A549 (cell line): ENCODE results near the gene NUP214. TPM values are rescaled to one million over a fixed set of nuclear protein-coding genes. Genes with fewer than 3 reads are reported as not detected.

Experiments used
- ATAC-seq, 2 experiments: fragments of 200-7000 bp in 1 of 2; fragments of >200 bp in 1 of 2; cut with Nextera tagmentation in 1 of 2; cut with Tn5 transposase in 1 of 2; 3 replicates each; pipeline versions ENCODE4 v1.8.0 to v1.9.1; 2018 to 2020; ENCODE audit warnings: mild to moderate bottlenecking in 1 of 2, moderate library complexity in 1 of 2
- CTCF ChIA-PET: fragments of 300-600 bp; sonication (Branson Sonifier 250); formaldehyde crosslinking; extraction: SDS; loops from one replicate; lab custom pipeline; 2021; ENCODE audit warnings: antibody characterized with exemption, inconsistent platforms; lab: Yijun Ruan, JAX
- POLR2A ChIA-PET: fragments of 350-600 bp; formaldehyde crosslinking; extraction: SDS; loops from one replicate; lab custom pipeline; 2021; ENCODE audit warnings: antibody characterized with exemption, inconsistent platforms; lab: Yijun Ruan, JAX
- DNase-seq, 2 experiments: peaks; one replicate each; pipeline versions ENCODE4 v3.0.0 to v3.0.0-alpha.2; 2011 to 2016; ENCODE audit warnings: low read depth in 1 of 2, low spot score in 1 of 2
- FAIRE-seq: peaks from 2 replicates; lab custom pipeline; 2011; peaks lifted over from hg19 to GRCh38; lab: Jason Lieb, UNC
- H3K27ac ChIP-seq, 2 experiments: fragments of >200 bp; sonication (Bioruptor Twin); formaldehyde crosslinking; 3 replicates each; pipeline ENCODE4 v1.5.1; 2016 to 2017
- H3K4me1 ChIP-seq: fragments of >200 bp; sonication (Bioruptor Twin); formaldehyde crosslinking; 3 replicates; pipeline ENCODE4 v1.6.1; 2016
- H3K4me2 ChIP-seq: fragments of >200 bp; sonication (Bioruptor Twin); formaldehyde crosslinking; 3 replicates; pipeline ENCODE4 v1.6.1; 2016
- H3K4me3 ChIP-seq: fragments of >200 bp; sonication (Bioruptor Twin); formaldehyde crosslinking; 3 replicates; pipeline ENCODE4 v1.5.1; 2016
- H3K9me3 ChIP-seq: fragments of >200 bp; sonication (Bioruptor Twin); formaldehyde crosslinking; 3 replicates; pipeline ENCODE4 v1.6.1; 2016
- BCL3 ChIP-seq: fragments of >200 bp; sonication (Bioruptor Twin); formaldehyde crosslinking; IDR thresholded peaks from 3 replicates; pipeline ENCODE4 v1.6.1; 2016
- CHD2 ChIP-seq: fragments of 150-350 bp; IDR thresholded peaks from 2 replicates; pipeline ENCODE4 v1.6.1; 2014; ENCODE audit warnings: low read length; ENCODE audit not compliant: partially characterized antibody
- CHD4 ChIP-seq: fragments of 200-600 bp; sonication (generic); IDR thresholded peaks from 2 replicates; pipeline ENCODE4 v1.6.1; 2016; ENCODE audit warnings: antibody characterized with exemption, mild to moderate bottlenecking, borderline replicate concordance
- CTCF ChIP-seq: fragments of >200 bp; sonication (Bioruptor Twin); formaldehyde crosslinking; IDR thresholded peaks from 3 replicates; pipeline ENCODE4 v1.5.1; 2016
- EHF ChIP-seq: fragments of 250-450 bp; sonication (Bioruptor Pico); IDR thresholded peaks from 2 replicates; pipeline ENCODE4 v1.5.0; 2020; ENCODE audit warnings: mild to moderate bottlenecking
- ELK1 ChIP-seq: fragments of 150-350 bp; IDR thresholded peaks from 2 replicates; pipeline ENCODE4 v1.6.1; 2014; ENCODE audit warnings: low read depth, mild to moderate bottlenecking, low read length
- EP300 ChIP-seq, 2 experiments: fragments of >200 bp; sonication (Bioruptor Twin); formaldehyde crosslinking; IDR thresholded peaks; 2 replicates in 1 of 2; 3 replicates in 1 of 2; pipeline ENCODE4 v1.6.1; 2016 to 2017
- ESRRA ChIP-seq: fragments of 150-350 bp; IDR thresholded peaks from 2 replicates; pipeline ENCODE4 v1.6.1; 2014; ENCODE audit warnings: mild to moderate bottlenecking, low read length, borderline replicate concordance
- FOSL2 ChIP-seq, 2 experiments: fragments of 450-650 bp in 1 of 2; fragments of >200 bp in 1 of 2; sonication (Bioruptor Twin) in 1 of 2; formaldehyde crosslinking; IDR thresholded peaks; 2 replicates each; pipeline versions ENCODE4 v1.5.0 to v1.6.1; 2016 to 2020; ENCODE audit warnings: mild to moderate bottlenecking in 1 of 2, moderate library complexity in 1 of 2
- HOXB13 ChIP-seq: fragments of 250-450 bp; sonication (Bioruptor Pico); IDR thresholded peaks from 2 replicates; pipeline ENCODE4 v1.5.0; 2020; ENCODE audit warnings: low read depth, mild to moderate bottlenecking, moderate library complexity
- KDM5A ChIP-seq: fragments of 200-600 bp; sonication (generic); IDR thresholded peaks from 2 replicates; pipeline ENCODE4 v1.6.1; 2016; ENCODE audit warnings: antibody characterized with exemption, mild to moderate bottlenecking
- MAX ChIP-seq: IDR thresholded peaks from 2 replicates; pipeline ENCODE4 v1.6.1; 2012
- MAZ ChIP-seq: fragments of 150-350 bp; IDR thresholded peaks from 2 replicates; pipeline ENCODE4 v1.6.1; 2014; ENCODE audit warnings: antibody characterized with exemption, low read depth, low read length, borderline replicate concordance
- NFE2L2 ChIP-seq: fragments of 150-350 bp; conservative IDR thresholded peaks from 2 replicates; pipeline ENCODE4 v1.6.1; 2014; ENCODE audit warnings: low read length
- NPAS2 ChIP-seq: fragments of 250-450 bp; sonication (Bioruptor Pico); IDR thresholded peaks from 2 replicates; pipeline ENCODE4 v1.8.0; 2022; ENCODE audit warnings: mild to moderate bottlenecking, moderate library complexity, borderline replicate concordance
- PBX3 ChIP-seq: IDR thresholded peaks from 2 replicates; pipeline ENCODE4 v1.6.1; 2012
- POLR2A ChIP-seq: IDR thresholded peaks from 2 replicates; pipeline ENCODE4 v1.6.1; 2012; ENCODE audit warnings: mild to moderate bottlenecking, low read length
- POLR2AphosphoS2 ChIP-seq: conservative IDR thresholded peaks from 2 replicates; pipeline ENCODE4 v1.6.1; 2012; ENCODE audit warnings: low read length, improper control_type of control experiment, inconsistent platforms
- RAD21 ChIP-seq, 2 experiments: fragments of >200 bp in 1 of 2; sonication (Bioruptor Twin) in 1 of 2; formaldehyde crosslinking in 1 of 2; IDR thresholded peaks in 1 of 2; conservative IDR thresholded peaks in 1 of 2; 2 replicates in 1 of 2; 3 replicates in 1 of 2; pipeline ENCODE4 v1.6.1; 2012 to 2018; ENCODE audit warnings: inconsistent platforms in 1 of 2
- RARB ChIP-seq: fragments of 250-450 bp; sonication (Bioruptor Pico); IDR thresholded peaks from 2 replicates; pipeline ENCODE4 v1.8.0; 2021; ENCODE audit warnings: mild to moderate bottlenecking, moderate library complexity
- RCOR1 ChIP-seq: fragments of 150-350 bp; IDR thresholded peaks from 2 replicates; pipeline ENCODE4 v1.6.1; 2014; ENCODE audit warnings: antibody characterized with exemption, low read length, low read depth
- SREBF2 ChIP-seq: fragments of 450-650 bp; IDR thresholded peaks from 2 replicates; pipeline ENCODE4 v1.6.1; 2014; ENCODE audit warnings: mild to moderate bottlenecking, moderate library complexity
- ZNF302 ChIP-seq: fragments of 250-450 bp; sonication (Bioruptor Pico); IDR thresholded peaks from 2 replicates; pipeline ENCODE4 v1.9.0; 2021; ENCODE audit warnings: inconsistent platforms, mild to moderate bottlenecking, moderate library complexity
- WGBS: methylation state at CpG from one replicate; pipeline ENCODE4 v1.1.6; 2017; ENCODE audit errors: missing lambda C conversion rate; 5-methylcytosine and 5-hydroxymethylcytosine counted together
- polyA plus RNA-seq, 4 experiments: library from polyadenylated mRNA; depleted of rRNA in 3 of 4; stranded (reverse); fragments of >200 nt; fragmentation: RNase III in 1 of 4; extraction: RNeasy Plus Mini Kit Qiagen cat#74134 plus additional on column Dnase treatment in 1 of 4; gene quantifications; 2 replicates in 3 of 4; 3 replicates in 1 of 4; pipeline ENCODE4 v1.2.3, GENCODE V29; 2011 to 2017
- TF ChIP-seq, protein P1 (sequence below): fragments of >200 bp; sonication (Bioruptor Twin); formaldehyde crosslinking; IDR thresholded peaks from 2 replicates; pipeline ENCODE4 v1.6.1; 2016
- TF ChIP-seq, protein P2 (sequence below): fragments of 450-650 bp; IDR thresholded peaks from 2 replicates; pipeline ENCODE4 v1.6.1; 2014; ENCODE audit warnings: antibody characterized with exemption

The NUP214 gene
- polyA plus RNA-seq, 2 of the 4 experiments (the other 2 are of a cell fraction) = 14.4 to 18.5 TPM

- no peaks in the 10 kb centered on the region; the same call in 2 of the 3 replicates for H3K4me1 ChIP-seq
- no peak for DNase-seq
- 75% methylated on average over 13 of the region's 13 CpGs for WGBS
- FAIRE-seq = no peak
- H3K4me3 ChIP-seq = no peak overlapping the region
- no peak for ATAC-seq
- no peaks in the 10 kb centered on the region for H3K9me3 ChIP-seq
- ChIA-PET POLR2A (no interaction called here), CTCF (interaction anchor here (0.6 to 0.9 kb wide), 2 partner anchors 82 to 96 kb away, joined by 3 read pairs; no protein-coding TSS in a partner anchor)
- H3K4me2 ChIP-seq = no peak overlapping the region
- TF ChIP-seq, protein P1, sequence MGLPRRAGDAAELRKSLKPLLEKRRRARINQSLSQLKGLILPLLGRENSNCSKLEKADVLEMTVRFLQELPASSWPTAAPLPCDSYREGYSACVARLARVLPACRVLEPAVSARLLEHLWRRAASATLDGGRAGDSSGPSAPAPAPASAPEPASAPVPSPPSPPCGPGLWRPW = no peak
- no peak for TF ChIP-seq RARB
- TF ChIP-seq CHD2 = no peak
- TF ChIP-seq SREBF2 = no peak
- no peak for TF ChIP-seq POLR2AphosphoS2
- TF ChIP-seq KDM5A = no peak
- no peak for TF ChIP-seq RCOR1
- no peak for TF ChIP-seq ESRRA
- TF ChIP-seq FOSL2 (IDR thresholded peaks at IDR 0.05) = no peak
- TF ChIP-seq FOSL2 (CRISPR knock-in tag; IDR thresholded peaks at IDR 0.05) = no peak
- no peak for TF ChIP-seq MAZ
- TF ChIP-seq ELK1 = no peak
- no peak for TF ChIP-seq NFE2L2
- no peak for TF ChIP-seq PBX3
- no peak for TF ChIP-seq EHF (CRISPR knock-in tag)
- no peak for TF ChIP-seq HOXB13
- no peak for TF ChIP-seq MAX
- no peak for TF ChIP-seq CHD4
- no peak overlapping the region for H3K27ac ChIP-seq
Observed at GRCh38 chr9:131273856-131274673, 148.7 kb downstream of the NUP214 start.

- FAIRE-seq (no peak), DNase-seq (no peak), ATAC-seq (no peak)
- Histone ChIP-seq H3K4me2 (no peak overlapping the region), H3K9me3 (no peaks in the 10 kb centered on the region), H3K4me1 (no peaks in the 10 kb centered on the region; the same call in 2 of the 3 replicates), H3K27ac (no peak overlapping the region), H3K4me3 (no peak overlapping the region)
- CTCF ChIA-PET = interaction anchor here (0.9 to 1.3 kb wide), 2 partner anchors 95 to 97 kb away, joined by 3 read pairs; no protein-coding TSS in a partner anchor
- TF ChIP-seq CTCF = no peak
- TF ChIP-seq POLR2AphosphoS2 = no peak
- TF ChIP-seq NPAS2 = no peak
- no peak for TF ChIP-seq POLR2A
- TF ChIP-seq, protein P2, sequence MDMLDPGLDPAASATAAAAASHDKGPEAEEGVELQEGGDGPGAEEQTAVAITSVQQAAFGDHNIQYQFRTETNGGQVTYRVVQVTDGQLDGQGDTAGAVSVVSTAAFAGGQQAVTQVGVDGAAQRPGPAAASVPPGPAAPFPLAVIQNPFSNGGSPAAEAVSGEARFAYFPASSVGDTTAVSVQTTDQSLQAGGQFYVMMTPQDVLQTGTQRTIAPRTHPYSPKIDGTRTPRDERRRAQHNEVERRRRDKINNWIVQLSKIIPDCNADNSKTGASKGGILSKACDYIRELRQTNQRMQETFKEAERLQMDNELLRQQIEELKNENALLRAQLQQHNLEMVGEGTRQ = no peak
- no peak for TF ChIP-seq RAD21 (conservative IDR thresholded peaks at IDR 0.05 in 1 of 2, IDR thresholded peaks at IDR 0.05 in 1 of 2)
- no peak for TF ChIP-seq EP300 (IDR thresholded peaks at IDR 0.05)
- no peak for TF ChIP-seq ESRRA
- TF ChIP-seq EHF (CRISPR knock-in tag) = no peak
- TF ChIP-seq BCL3 = no peak
- TF ChIP-seq ZNF302 (CRISPR knock-in tag) = no peak
- 81% methylated on average over 16 of the region's 18 CpGs for WGBS
- POLR2A ChIA-PET = no interaction called here
Observed at GRCh38 chr9:131274674-131275331, 149.4 kb downstream of the NUP214 start.
